Subcutaneous adipose tissue (tissue), 4 donors: ENCODE measurements around the gene SH3GL1. TPM values are rescaled to one million over a fixed set of nuclear protein-coding genes. Genes with fewer than 3 reads are reported as not detected.

ENCODE experiments used
- total RNA-seq, 4 donors: library from RNA; depleted of rRNA; stranded (reverse); fragments of >200 nt; gene quantifications; one replicate each; pipeline ENCODE4 v1.1.0, GENCODE V29; 2016
- TF ChIP-seq, protein P1 (sequence below): fragments of 450-650 bp; IDR thresholded peaks from one replicate; pipeline ENCODE4 v1.5.1; 2016; ENCODE audit warnings: low read depth, mild to moderate bottlenecking, control low read depth, antibody characterized with exemption, moderate library complexity

Gene SH3GL1
- total RNA-seq, 4 donors from 2014 or later = 28.7 to 43.9 (median 36.4) TPM

DNA sequence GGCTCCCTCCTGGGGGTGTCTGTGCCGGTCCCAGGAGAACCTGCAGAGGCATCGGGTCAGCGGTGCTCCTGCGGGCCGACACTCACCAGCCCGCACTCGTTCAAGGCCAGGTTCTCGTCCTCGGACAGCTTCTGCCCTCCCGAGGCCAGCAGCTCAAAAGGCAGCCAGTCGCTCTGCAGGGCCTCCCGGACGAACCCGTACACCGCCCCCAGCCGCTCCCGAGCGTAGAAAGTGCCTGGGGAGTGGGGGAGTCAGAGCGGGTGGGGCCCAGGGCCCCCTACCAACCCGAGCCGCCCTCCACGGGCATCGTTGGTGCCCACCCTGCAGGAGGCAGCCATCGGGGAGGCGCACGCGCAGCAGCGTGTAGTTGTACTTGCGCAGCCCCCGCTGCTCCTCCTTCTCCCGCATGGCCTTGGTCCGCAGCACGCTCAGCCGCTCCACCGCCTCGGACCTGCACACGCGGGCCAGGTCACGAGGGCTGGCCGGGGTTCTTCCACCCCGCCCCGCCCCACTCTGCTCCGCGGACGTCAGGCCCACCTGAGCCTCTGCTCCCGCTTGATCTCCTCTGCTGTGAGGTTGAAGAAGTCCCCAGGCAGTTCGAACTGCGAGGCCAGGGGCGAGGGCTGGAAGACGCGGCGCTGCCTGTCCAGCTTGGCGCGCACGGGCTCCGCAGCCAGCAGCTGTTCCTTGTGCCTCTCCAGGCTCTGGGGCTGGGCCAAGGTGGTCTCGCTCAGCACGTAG, 45.8 kb upstream of the SH3GL1 start:
- TF ChIP-seq, protein P1, sequence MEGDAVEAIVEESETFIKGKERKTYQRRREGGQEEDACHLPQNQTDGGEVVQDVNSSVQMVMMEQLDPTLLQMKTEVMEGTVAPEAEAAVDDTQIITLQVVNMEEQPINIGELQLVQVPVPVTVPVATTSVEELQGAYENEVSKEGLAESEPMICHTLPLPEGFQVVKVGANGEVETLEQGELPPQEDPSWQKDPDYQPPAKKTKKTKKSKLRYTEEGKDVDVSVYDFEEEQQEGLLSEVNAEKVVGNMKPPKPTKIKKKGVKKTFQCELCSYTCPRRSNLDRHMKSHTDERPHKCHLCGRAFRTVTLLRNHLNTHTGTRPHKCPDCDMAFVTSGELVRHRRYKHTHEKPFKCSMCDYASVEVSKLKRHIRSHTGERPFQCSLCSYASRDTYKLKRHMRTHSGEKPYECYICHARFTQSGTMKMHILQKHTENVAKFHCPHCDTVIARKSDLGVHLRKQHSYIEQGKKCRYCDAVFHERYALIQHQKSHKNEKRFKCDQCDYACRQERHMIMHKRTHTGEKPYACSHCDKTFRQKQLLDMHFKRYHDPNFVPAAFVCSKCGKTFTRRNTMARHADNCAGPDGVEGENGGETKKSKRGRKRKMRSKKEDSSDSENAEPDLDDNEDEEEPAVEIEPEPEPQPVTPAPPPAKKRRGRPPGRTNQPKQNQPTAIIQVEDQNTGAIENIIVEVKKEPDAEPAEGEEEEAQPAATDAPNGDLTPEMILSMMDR = no peak

DNA sequence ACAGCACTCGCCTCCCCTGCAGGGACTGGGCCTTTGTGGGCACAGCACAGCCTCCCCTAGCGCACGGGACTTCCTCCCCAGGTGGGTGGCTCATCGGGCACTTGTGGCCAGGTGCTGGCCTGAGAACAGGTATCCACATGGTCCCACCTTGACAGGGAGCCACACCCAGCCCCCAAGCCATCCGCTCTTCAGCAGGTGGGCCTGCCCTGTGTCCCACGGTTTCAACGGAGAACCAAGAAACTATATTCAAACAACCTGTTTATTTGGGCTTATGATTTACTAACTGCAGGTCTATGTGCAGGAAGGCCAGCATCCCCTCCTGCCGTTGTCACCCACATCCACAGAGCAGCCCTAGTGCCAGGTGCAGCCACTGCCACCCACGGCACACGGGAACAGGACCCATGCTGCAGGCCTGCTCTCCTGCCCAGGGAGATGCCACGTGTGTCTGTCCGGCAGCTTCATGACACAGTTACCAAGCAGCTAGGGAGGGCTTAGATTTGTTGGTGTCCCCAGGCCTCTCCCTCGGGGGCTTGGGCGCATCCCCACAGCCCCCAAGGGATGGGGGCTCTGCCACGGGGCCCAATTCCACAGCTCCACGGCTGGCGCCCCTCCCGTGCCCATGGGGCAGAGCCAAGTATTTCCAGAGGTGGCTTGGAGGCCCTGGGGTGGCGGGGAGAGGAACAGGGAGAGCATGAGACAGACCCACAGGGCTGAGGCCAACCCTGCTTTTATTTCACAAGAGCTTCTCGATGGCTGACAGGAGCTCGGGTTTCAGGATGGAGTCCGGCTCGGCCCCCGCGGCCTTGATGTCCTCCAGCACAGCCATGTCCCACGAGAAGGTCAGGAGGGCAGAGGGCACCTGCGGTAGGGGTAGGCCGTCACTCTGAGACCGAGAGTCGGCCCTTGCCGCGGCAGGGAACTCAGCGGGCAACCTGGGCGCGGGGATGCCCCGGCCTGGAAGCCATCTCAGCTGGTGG, 44.7 kb upstream of the SH3GL1 start:
- TF ChIP-seq, protein P1 = no peak

DNA sequence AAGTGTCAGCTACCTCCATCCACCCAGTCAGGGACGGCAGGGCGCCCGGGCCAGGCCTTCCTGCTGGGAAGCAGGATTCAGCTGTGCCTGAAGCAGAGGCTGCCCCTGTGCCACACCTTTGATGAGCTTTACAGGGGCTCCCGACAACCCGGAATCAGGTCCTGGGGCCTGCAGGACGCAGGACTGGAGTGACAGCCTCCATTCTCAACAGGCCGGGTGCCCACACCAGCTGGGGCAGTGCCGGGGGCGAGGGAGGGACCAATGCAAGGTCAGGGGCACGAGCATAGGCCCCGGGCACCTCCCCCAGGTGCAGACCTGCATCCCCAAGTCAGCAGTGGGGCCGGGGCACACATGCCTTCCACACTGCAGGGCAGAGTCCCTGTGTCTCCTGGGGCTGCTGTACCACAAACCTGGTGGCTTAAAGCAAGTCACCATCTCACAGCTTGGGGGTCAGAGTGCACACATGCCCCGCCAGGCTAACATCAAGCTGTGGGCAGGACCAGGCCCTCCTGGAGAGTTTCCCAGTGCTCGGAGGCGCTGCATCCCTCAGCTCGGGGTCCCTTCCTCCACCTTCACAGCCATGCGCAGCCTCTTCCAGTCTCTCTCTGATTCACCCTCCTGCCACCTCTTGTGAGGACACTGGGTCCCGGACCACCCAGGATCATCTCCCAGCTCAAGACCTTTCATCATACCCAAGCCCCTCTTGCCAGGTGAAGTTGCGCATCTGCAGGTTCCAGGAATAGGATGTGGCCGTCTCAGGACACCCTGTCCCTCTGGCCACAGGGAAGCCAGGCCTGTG, 43.8 kb upstream of the SH3GL1 start:
- TF ChIP-seq, protein P1 = no peak

DNA sequence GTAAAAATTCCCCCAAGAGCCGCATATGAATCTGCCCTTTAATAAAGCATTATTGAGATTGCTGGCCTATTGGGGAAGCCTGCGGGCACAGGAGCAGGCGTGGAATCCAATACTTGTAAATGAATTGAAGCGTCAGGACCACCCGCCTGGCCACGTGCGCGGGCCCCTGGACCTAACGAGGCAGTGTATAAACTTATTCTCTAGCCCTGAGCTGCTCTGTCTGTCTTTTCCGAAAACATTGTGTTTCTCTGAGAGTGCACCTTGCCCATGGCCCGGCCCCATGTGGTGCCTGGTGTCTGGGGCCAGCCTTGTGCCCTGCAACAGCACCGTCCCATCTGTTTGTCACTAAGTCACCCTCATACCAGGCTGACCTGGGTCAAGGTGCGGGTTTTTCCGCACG, 42.8 kb upstream of the SH3GL1 start:
- TF ChIP-seq, protein P1 = no peak

DNA sequence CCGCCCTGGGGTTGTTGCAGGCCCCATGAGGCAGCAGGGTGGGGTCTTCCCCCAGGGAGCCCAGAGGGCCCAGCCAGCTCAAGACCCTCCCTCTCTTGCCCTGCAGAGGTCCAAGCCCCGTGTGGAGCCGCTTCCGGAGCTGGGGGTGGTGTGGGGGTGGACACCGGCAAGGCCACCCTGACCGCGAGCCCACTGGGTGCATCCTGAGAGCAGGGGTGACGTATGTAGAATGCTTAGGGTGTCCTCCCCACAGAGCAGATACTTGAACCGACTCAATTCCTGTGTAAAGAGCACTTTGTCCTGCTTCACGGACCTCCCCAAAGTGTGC, 42.4 kb upstream of the SH3GL1 start:
- TF ChIP-seq, protein P1 = no peak

DNA sequence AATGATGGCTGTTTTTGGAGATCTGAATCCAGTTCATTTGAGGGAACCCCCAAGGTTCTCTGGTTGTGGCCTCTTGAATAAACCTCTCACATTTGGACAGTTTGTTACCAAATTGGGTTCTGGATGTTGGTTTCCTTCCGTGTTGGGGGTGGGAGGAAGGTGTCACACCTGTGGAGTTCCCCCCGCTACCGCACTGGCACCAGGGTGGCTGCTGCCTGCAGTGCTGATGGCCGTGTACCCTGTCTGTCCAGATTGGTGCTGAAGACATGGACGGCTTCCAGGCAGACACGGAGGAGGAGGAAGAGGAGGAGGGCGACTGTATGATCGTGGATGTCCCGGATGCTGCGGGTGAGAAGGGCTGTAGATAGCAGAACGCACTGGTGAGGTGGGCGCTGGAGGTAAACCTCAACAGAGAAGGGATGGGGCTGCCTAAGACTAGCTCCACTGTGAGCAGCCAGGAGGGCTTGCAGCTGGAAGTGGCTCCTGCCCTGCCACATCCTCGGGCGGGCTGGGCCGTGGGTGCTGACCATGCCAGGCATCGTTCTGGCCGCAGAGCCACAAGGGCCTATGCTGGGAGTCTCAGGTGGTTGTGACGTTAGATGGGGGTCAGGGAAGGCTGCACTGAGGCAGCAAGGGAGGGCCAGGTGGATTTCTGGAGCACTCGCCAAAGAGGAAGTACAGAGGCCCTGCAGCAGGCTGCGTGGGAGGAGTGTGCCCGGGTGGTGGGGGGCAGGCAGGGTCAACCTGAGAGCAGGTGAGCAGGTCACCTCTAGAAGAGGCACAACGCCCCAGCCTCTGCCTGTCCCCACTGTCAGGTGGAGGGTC, 41.9 kb upstream of the SH3GL1 start:
- TF ChIP-seq, protein P1 = no peak
